ENCODE measurements around the gene CNIH1.

DNA sequence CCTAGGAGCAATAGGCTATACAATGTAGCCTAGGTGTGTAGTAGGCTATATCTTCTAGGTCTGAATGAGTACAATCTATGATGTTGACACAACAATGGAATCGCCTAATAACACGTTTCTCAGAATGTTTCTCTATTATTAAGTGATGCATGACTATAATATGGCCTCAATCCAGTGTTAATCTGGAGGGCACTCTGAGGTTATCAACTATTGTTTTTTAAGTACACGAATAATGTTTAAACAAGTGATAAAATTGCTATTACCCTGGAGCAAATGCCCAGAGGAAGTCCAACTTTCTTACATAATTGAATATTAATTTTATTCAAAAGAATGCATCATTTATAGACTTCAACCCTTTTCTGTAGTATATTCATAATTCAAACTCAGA, 16.4 kb upstream of the CNIH1 start:
- TF ChIP-seq, protein P1, sequence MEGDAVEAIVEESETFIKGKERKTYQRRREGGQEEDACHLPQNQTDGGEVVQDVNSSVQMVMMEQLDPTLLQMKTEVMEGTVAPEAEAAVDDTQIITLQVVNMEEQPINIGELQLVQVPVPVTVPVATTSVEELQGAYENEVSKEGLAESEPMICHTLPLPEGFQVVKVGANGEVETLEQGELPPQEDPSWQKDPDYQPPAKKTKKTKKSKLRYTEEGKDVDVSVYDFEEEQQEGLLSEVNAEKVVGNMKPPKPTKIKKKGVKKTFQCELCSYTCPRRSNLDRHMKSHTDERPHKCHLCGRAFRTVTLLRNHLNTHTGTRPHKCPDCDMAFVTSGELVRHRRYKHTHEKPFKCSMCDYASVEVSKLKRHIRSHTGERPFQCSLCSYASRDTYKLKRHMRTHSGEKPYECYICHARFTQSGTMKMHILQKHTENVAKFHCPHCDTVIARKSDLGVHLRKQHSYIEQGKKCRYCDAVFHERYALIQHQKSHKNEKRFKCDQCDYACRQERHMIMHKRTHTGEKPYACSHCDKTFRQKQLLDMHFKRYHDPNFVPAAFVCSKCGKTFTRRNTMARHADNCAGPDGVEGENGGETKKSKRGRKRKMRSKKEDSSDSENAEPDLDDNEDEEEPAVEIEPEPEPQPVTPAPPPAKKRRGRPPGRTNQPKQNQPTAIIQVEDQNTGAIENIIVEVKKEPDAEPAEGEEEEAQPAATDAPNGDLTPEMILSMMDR (IDR thresholded peaks at IDR 0.05): no peak
- no peak for TF ChIP-seq POLR2A (IDR thresholded peaks at IDR 0.05)
